Measurements from ENCODE around the gene MROH2B.

Gene MROH2B

DNA sequence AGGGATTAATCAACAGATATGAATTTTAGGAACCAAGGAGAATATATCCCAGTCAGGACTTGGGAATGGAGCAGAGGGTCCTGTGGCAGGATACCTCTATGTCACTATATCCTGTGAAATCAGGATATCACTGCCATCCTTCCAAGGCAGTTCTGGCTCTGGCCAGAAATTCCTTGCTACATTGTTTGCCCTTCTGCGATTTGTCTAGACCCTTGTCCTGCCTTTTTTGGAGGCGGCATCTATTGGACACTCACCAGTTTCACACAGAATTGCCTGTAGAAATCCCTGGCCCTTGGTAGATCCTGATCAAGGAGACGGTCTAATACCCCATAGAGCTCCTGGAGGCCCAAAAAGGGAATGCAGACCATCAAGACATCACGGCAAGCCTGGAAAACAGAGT is 71.2 kb downstream of the MROH2B start:
- TF ChIP-seq CTCF (IDR thresholded peaks at IDR 0.05; ENCODE audit: borderline replicate concordance, extremely low read depth, low read length, poor library complexity, severe bottlenecking) (no peak), EZH2 (IDR thresholded peaks at IDR 0.05; ENCODE audit: borderline replicate concordance, low read depth, low read length, severe bottlenecking) (no peak)
- no peak for ATAC-seq (ENCODE audit: insufficient read depth, low read depth)
- H3K4me2 ChIP-seq (ENCODE audit: insufficient read depth, low read length): no peak overlapping the region
- no peak overlapping the region for H3K4me3 ChIP-seq (ENCODE audit: low read depth in 1 of 2, low read length in 2 of 2)
- H3K4me1 ChIP-seq (ENCODE audit: insufficient read depth, low read length): no peaks in the 10 kb centered on the region
- H3K79me2 ChIP-seq (ENCODE audit: insufficient read depth, low read length): no peaks in the 10 kb centered on the region
- H3K9ac ChIP-seq (ENCODE audit: low read depth, low read length): no peak overlapping the region
- H4K20me1 ChIP-seq (ENCODE audit: insufficient read depth, low read length): no peaks in the 10 kb centered on the region
- H3K27ac ChIP-seq (ENCODE audit: low read length): no peak overlapping the region
- no peaks in the 10 kb centered on the region for H3K36me3 ChIP-seq (ENCODE audit: insufficient read depth, low read length)
- DNase-seq: no peak
- H2AFZ ChIP-seq (ENCODE audit: low read depth, low read length): no peak overlapping the region
- no peaks in the 10 kb centered on the region for H3K27me3 ChIP-seq (ENCODE audit: insufficient read depth, low read length, poor library complexity)
- no peaks in the 10 kb centered on the region for H3K9me3 ChIP-seq (ENCODE audit: insufficient read depth, low read length, severe bottlenecking)

DNA sequence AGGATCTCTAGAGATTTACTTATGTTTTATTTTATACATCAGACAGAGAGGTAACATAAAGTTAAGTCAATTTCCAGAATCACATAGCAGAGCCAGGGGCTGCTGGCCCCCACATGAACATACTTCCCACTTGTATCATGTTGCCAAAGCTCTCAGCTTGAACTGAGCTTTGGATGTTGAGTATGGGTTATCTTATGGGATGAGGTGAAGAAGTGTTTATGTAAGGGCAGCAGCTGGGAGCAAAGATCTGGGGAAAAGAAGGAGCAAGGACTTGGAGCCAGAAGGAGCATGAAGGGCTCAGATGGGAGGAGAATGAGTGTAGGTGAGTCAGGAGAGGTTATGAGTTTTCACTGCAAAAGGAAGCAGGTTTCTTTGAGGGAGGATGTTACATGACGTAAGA is 72.0 kb downstream of the MROH2B start:
- Histone ChIP-seq H3K79me2 (ENCODE audit: insufficient read depth, low read length) (no peaks in the 10 kb centered on the region), H4K20me1 (ENCODE audit: insufficient read depth, low read length) (no peaks in the 10 kb centered on the region), H3K27ac (ENCODE audit: low read length) (no peak overlapping the region), H3K27me3 (ENCODE audit: insufficient read depth, low read length, poor library complexity) (no peaks in the 10 kb centered on the region), H3K36me3 (ENCODE audit: insufficient read depth, low read length) (no peaks in the 10 kb centered on the region), H3K9ac (ENCODE audit: low read depth, low read length) (no peak overlapping the region), H3K9me3 (ENCODE audit: insufficient read depth, low read length, severe bottlenecking) (no peaks in the 10 kb centered on the region), H3K4me2 (ENCODE audit: insufficient read depth, low read length) (no peak overlapping the region), H3K4me3 (ENCODE audit: low read depth in 1 of 2, low read length in 2 of 2) (no peak overlapping the region), H3K4me1 (ENCODE audit: insufficient read depth, low read length) (no peaks in the 10 kb centered on the region), H2AFZ (ENCODE audit: low read depth, low read length) (no peak overlapping the region)
- TF ChIP-seq EZH2 (IDR thresholded peaks at IDR 0.05; ENCODE audit: borderline replicate concordance, low read depth, low read length, severe bottlenecking): no peak
- no peak for TF ChIP-seq CTCF (IDR thresholded peaks at IDR 0.05; ENCODE audit: borderline replicate concordance, extremely low read depth, low read length, poor library complexity, severe bottlenecking)
- ATAC-seq (ENCODE audit: insufficient read depth, low read depth) (no peak), DNase-seq (no peak)

DNA sequence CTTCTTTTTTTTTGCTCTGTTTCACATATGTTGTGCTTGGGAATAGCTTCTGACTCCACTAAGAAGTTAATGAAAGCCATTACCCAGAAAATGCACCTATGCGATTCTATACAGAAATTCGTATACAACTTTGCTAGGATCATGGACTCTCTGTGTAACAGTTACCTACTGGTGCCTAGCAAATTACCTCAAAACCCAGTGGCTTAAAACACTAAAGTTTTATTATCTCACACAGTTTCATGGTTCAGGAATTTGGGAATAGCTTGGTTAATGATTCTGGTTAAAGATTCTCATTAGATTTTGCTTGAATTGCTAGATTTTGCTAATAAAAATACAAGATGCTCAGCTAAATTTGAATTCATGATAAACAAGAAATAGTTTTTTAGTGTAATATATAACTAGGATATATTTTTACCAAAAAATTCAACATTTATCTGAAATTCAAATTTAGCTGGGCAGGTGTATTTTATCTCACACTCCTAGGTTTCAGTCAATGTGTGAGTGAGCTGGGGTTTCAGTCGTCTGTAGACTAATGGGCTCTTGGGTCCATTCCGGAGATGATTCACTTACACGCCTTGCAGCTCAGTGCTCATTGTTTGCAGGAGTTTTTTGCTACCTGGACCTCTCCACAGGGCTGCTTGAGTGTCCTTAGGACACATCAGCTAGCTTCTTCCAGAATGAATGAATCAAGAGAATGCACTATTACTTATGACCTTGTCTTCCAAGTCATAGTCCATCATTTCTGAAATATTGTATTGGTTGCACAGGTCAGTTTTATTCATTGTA is 75.1 kb downstream of the MROH2B start:
- Histone ChIP-seq H3K27me3 (ENCODE audit: insufficient read depth, low read length, poor library complexity) (no peaks in the 10 kb centered on the region), H3K4me1 (ENCODE audit: insufficient read depth, low read length) (no peaks in the 10 kb centered on the region), H4K20me1 (ENCODE audit: insufficient read depth, low read length) (no peaks in the 10 kb centered on the region), H2AFZ (ENCODE audit: low read depth, low read length) (no peak overlapping the region), H3K27ac (ENCODE audit: low read length) (no peak overlapping the region), H3K36me3 (ENCODE audit: insufficient read depth, low read length) (no peaks in the 10 kb centered on the region), H3K9ac (ENCODE audit: low read depth, low read length) (no peak overlapping the region), H3K4me2 (ENCODE audit: insufficient read depth, low read length) (no peak overlapping the region), H3K4me3 (ENCODE audit: low read depth in 1 of 2, low read length in 2 of 2) (no peak overlapping the region), H3K79me2 (ENCODE audit: insufficient read depth, low read length) (no peaks in the 10 kb centered on the region), H3K9me3 (ENCODE audit: insufficient read depth, low read length, severe bottlenecking) (no peaks in the 10 kb centered on the region)
- TF ChIP-seq EZH2 (IDR thresholded peaks at IDR 0.05; ENCODE audit: borderline replicate concordance, low read depth, low read length, severe bottlenecking) (no peak), CTCF (IDR thresholded peaks at IDR 0.05; ENCODE audit: borderline replicate concordance, extremely low read depth, low read length, poor library complexity, severe bottlenecking) (no peak)
- DNase-seq: no peak
- no peak for ATAC-seq (ENCODE audit: insufficient read depth, low read depth)
